NB4 (cell line): ENCODE measurements around the gene TCOF1.

Experiments used
- DNase-seq: peaks from one replicate; pipeline ENCODE4 v3.0.0; 2010; ENCODE audit warnings: low read depth
- H3K4me3 ChIP-seq: one replicate; pipeline ENCODE4 v1.5.1; 2011; ENCODE audit warnings: mild to moderate bottlenecking, low read depth, low read length, moderate library complexity
- MYC ChIP-seq: IDR thresholded peaks from 2 replicates; pipeline ENCODE4 v1.6.1; 2011; ENCODE audit warnings: low read depth, low read length
- POLR2A ChIP-seq: IDR thresholded peaks from 2 replicates; pipeline ENCODE4 v1.6.1; 2011; ENCODE audit warnings: mild to moderate bottlenecking; ENCODE audit not compliant: insufficient read length; ENCODE audit errors: extremely low read depth
- TF ChIP-seq, protein P1 (sequence below): IDR thresholded peaks from 2 replicates; pipeline ENCODE4 v1.6.1; 2011; ENCODE audit warnings: low read depth, low read length
- TF ChIP-seq, protein P2 (sequence below): IDR thresholded peaks from one replicate; pipeline ENCODE4 v1.5.1; 2012; ENCODE audit warnings: low read depth, low read length

The TCOF1 gene

GRCh38 chr5:150312518-150312917 lies 45.0 kb upstream of the TCOF1 start:
- no peak for DNase-seq
- TF ChIP-seq MYC (no peak), POLR2A (no peak)
- TF ChIP-seq, protein P1, sequence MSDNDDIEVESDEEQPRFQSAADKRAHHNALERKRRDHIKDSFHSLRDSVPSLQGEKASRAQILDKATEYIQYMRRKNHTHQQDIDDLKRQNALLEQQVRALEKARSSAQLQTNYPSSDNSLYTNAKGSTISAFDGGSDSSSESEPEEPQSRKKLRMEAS, result no peak
- TF ChIP-seq, protein P2, sequence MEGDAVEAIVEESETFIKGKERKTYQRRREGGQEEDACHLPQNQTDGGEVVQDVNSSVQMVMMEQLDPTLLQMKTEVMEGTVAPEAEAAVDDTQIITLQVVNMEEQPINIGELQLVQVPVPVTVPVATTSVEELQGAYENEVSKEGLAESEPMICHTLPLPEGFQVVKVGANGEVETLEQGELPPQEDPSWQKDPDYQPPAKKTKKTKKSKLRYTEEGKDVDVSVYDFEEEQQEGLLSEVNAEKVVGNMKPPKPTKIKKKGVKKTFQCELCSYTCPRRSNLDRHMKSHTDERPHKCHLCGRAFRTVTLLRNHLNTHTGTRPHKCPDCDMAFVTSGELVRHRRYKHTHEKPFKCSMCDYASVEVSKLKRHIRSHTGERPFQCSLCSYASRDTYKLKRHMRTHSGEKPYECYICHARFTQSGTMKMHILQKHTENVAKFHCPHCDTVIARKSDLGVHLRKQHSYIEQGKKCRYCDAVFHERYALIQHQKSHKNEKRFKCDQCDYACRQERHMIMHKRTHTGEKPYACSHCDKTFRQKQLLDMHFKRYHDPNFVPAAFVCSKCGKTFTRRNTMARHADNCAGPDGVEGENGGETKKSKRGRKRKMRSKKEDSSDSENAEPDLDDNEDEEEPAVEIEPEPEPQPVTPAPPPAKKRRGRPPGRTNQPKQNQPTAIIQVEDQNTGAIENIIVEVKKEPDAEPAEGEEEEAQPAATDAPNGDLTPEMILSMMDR, result no peak
- H3K4me3 ChIP-seq, result no peak overlapping the region

DNA sequence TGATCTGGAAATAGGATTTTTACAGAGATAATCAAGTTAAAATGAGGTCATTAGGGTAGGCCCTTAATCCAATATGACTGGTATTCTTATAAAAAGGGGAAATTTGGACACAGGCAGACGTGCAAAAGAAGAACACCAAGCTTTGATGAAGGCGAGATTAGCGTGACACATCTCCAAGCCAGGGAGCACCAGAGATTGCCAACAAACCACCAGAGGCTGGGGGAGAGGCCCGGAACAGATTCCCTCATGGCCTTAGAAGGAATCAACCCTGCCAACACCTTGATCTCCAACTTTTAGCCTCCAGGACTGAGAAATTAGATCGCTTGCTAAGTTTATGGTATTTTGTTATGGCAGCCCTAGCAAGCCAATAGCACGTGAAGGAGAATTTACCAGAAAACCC lies 44.0 kb upstream of the TCOF1 start:
- TF ChIP-seq, protein P1, result no peak
- TF ChIP-seq MYC (no peak), POLR2A (no peak)
- TF ChIP-seq, protein P2, result no peak
- DNase-seq, result no peak
- no peak overlapping the region for H3K4me3 ChIP-seq

GRCh38 chr5:150313921-150314716 lies 43.4 kb upstream of the TCOF1 start:
- no peak for DNase-seq
- no peak for TF ChIP-seq MYC
- TF ChIP-seq, protein P1, result no peak
- no peak for TF ChIP-seq POLR2A
- TF ChIP-seq, protein P2, result no peak
- H3K4me3 ChIP-seq, result no peak overlapping the region

GRCh38 chr5:150315245-150315644 lies 42.3 kb upstream of the TCOF1 start:
- DNase-seq, result no peak
- TF ChIP-seq POLR2A (no peak), MYC (no peak)
- TF ChIP-seq, protein P1, result no peak
- TF ChIP-seq, protein P2, result no peak
- no peak overlapping the region for H3K4me3 ChIP-seq

DNA sequence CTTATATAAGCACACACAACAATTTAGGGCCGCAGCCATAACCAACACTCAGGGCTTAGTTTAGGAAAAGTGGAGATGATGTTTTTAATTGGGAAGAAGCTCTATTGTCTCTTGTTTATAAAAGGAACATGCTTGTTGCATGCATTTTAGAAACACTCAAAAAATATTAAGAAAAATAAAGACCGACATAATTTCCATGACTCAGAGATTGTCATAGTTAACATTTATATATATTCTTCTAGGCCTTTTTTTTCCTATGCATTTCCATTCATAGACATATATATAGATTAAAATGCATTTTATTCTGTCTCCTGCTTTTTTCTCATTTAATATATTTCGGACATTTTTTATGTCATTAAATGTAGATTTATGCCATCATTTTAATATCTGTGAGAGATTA lies 41.2 kb upstream of the TCOF1 start:
- no peak overlapping the region for H3K4me3 ChIP-seq
- TF ChIP-seq POLR2A (no peak), MYC (no peak)
- TF ChIP-seq, protein P2, result no peak
- TF ChIP-seq, protein P1, result no peak
- no peak for DNase-seq
